Activated CD8-positive, alpha-beta T cell treated with anti-CD3 and anti-CD28 coated beads for 36 hours (primary cell): ENCODE results near the gene ANO1. TPM values are rescaled to one million over a fixed set of nuclear protein-coding genes. Genes with fewer than 3 reads are reported as not detected.

Experiments used
- ATAC-seq: fragments of 200-7000 bp; cut with Tn5 transposase; one replicate; pipeline ENCODE4 v1.10.0; 2021; ENCODE audit warnings: mild to moderate bottlenecking, moderate library complexity
- CTCF ChIA-PET: fragments of 350-600 bp; sonication (Branson Sonifier 250); formaldehyde crosslinking; loops from one replicate; lab custom pipeline; 2021; ENCODE audit warnings: antibody characterized with exemption; lab: Charles Lee
- POLR2A ChIA-PET: fragments of 350-600 bp; sonication (Branson Sonifier 250); formaldehyde crosslinking; loops from one replicate; lab custom pipeline; 2021; ENCODE audit warnings: antibody characterized with exemption; lab: Charles Lee
- DNase-seq: peaks from one replicate; pipeline ENCODE4 v3.0.0-alpha.2; 2020
- H3K27ac Mint-ChIP-seq: one replicate; pipeline ENCODE4 v1.8.0; 2021; ENCODE audit warnings: mild to moderate bottlenecking, mixed read lengths
- H3K27me3 Mint-ChIP-seq: one replicate; pipeline ENCODE4 v1.8.0; 2021; ENCODE audit warnings: mixed read lengths
- H3K36me3 Mint-ChIP-seq: one replicate; pipeline ENCODE4 v1.8.0; 2021; ENCODE audit warnings: low read depth, mixed read lengths
- H3K4me1 Mint-ChIP-seq: one replicate; pipeline ENCODE4 v1.8.0; 2021; ENCODE audit warnings: low read depth, mixed read lengths
- H3K4me3 Mint-ChIP-seq: one replicate; pipeline ENCODE4 v1.8.0; 2021; ENCODE audit warnings: mild to moderate bottlenecking, moderate library complexity, mixed read lengths
- H3K9me3 Mint-ChIP-seq: one replicate; pipeline ENCODE4 v1.8.0; 2021; ENCODE audit warnings: mixed read lengths
- intact Hi-C: fragments of 100-400 bp; cut with micrococcal nuclease; formaldehyde crosslinking; loops from one replicate; pipeline ENCODE4 v1.10.0; 2022
- total RNA-seq, 2 experiments: library from RNA; stranded (reverse); gene quantifications; one replicate each; pipeline ENCODE4 v1.2.3, GENCODE V29; 2021
- TF ChIP-seq, protein P1 (sequence below): fragments of 200-600 bp; IDR thresholded peaks from one replicate; pipeline ENCODE4 v1.8.0; 2022; ENCODE audit warnings: antibody characterized with exemption, mild to moderate bottlenecking

The ANO1 gene
- total RNA-seq, 2 experiments from 2014 or later = not detected

DNA sequence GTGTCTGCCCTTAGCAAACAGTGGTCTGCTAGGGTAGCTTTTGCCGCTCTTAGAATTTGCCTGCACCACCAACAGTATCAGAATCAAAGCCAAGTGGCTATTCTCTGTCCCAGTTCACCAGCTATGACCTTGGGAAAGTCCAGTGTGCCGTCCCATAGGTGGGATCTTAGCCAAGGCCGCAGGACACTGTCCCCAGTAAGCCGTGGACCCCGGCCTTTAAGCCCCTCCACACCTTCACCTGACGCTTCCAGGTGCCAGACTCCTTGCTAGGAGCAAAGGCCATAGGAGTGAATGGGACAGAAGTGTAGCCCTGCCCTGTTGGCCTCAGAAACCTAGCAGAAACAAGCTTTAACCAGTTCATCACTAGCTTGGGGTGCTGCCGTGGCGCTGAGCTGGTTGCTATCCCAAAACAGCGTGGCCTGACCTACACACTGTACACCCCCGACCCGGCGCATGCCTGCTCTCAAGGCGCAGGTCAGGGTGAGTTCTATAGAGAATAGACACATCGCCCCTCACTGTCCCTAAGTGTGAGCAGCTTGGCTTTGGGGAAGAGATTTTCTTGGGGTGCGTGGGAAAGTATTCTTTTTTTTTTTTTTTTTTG lies 129.5 kb downstream of the ANO1 start:
- Mint-ChIP-seq H3K27ac (peak overlapping the region; percentile 42), H3K4me1 (peaks cover 52% of the 10 kb centered on the region), H3K36me3 (peaks cover 50% of the 10 kb centered on the region), H3K27me3 (no peaks in the 10 kb centered on the region), H3K9me3 (no peaks in the 10 kb centered on the region), H3K4me3 (no peak overlapping the region)
- ChIA-PET CTCF (no interaction called here), POLR2A (no interaction called here)
- TF ChIP-seq, protein P1, sequence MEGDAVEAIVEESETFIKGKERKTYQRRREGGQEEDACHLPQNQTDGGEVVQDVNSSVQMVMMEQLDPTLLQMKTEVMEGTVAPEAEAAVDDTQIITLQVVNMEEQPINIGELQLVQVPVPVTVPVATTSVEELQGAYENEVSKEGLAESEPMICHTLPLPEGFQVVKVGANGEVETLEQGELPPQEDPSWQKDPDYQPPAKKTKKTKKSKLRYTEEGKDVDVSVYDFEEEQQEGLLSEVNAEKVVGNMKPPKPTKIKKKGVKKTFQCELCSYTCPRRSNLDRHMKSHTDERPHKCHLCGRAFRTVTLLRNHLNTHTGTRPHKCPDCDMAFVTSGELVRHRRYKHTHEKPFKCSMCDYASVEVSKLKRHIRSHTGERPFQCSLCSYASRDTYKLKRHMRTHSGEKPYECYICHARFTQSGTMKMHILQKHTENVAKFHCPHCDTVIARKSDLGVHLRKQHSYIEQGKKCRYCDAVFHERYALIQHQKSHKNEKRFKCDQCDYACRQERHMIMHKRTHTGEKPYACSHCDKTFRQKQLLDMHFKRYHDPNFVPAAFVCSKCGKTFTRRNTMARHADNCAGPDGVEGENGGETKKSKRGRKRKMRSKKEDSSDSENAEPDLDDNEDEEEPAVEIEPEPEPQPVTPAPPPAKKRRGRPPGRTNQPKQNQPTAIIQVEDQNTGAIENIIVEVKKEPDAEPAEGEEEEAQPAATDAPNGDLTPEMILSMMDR = no peak
- ATAC-seq = no peak
- no peak for DNase-seq
- intact Hi-C loops = loop anchor here (10.0 kb wide), 1 partner anchor 57 kb away; no protein-coding TSS in a partner anchor

DNA sequence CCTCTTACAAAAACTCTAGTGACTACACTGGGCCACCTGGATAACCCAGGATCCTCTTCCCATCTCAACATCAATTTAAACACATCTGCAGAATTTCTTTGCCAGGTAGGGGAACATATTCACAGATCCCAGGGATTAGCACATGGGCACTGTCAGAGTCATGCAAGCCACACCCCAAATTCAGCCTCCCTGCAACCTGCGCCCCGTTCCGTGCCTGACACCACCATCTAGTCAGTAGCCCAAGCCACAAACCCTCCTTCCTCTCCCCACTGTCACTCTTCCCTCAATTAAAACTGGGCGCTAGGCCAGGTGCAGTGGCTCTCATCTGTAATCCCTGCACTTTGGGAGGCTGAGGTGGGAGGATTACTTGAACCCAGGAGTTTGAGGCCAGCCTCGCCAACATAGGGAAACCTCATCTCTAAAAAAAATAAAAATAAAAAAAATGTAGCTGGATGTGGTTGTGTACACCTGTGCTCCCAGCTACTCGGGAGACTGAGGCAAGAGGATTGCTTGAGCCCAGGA lies 131.3 kb downstream of the ANO1 start:
- Mint-ChIP-seq H3K36me3 (peaks cover 47% of the 10 kb centered on the region), H3K27ac (no peak overlapping the region), H3K9me3 (no peaks in the 10 kb centered on the region), H3K4me1 (peaks cover 49% of the 10 kb centered on the region), H3K4me3 (no peak overlapping the region), H3K27me3 (no peaks in the 10 kb centered on the region)
- DNase-seq = no peak
- no peak for ATAC-seq
- TF ChIP-seq, protein P1 = no peak
- ChIA-PET CTCF (no interaction called here), POLR2A (no interaction called here)
- intact Hi-C loops = loop anchor here (10.0 kb wide), 1 partner anchor 55 kb away; no protein-coding TSS in a partner anchor

DNA sequence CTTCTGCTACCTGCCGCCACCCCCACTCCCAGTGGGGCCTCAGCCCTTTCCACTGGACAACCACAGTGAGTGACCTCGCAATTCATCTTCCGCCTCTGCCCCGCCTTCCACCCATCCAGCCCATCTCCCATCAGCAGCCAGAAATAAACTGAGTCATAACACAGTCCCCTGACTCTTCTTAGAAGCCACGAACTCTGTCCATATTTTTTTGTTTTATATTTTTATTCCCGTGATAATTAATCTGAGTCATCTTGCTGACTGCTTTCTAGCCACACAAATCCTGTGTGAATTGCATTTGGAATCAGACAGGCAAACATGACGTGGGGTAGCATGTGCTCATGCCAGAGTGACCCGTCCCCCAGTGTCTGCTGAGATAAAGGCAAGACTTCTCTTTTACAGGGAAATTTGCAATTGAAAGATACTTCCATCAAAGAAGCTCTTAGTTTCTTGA lies 132.0 kb downstream of the ANO1 start:
- Mint-ChIP-seq H3K4me3 (no peak overlapping the region), H3K4me1 (peaks cover 43% of the 10 kb centered on the region), H3K36me3 (peaks cover 41% of the 10 kb centered on the region), H3K27ac (peak overlapping the region; percentile 78), H3K27me3 (no peaks in the 10 kb centered on the region), H3K9me3 (no peaks in the 10 kb centered on the region)
- ATAC-seq (no peak), DNase-seq (no peak)
- TF ChIP-seq, protein P1 = no peak
- intact Hi-C loops = no loop called here
- ChIA-PET CTCF (no interaction called here), POLR2A (no interaction called here)

DNA sequence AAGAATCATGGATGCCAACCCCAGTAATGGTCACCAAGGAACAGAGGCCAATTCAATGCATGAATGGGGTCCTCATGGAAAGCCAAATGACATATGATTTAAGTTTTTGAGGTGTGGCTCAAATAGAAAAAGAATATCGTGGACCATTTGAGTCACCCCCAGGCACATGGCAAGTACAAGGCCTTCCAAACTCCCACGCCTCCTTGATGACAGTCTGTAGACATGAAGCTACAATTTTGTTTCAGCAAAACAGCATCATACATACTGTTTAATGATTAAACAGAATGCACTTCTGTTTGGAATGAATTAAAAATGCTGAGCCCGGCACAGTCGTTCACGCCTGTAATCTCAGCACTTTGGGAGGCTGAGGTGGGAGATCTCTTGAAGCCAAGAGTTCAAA lies 132.4 kb downstream of the ANO1 start:
- DNase-seq = peak; percentile 39
- ATAC-seq = no peak

More for the DNA sequence above, 132.4 kb downstream of the ANO1 start:
- Mint-ChIP-seq H3K9me3 (no peaks in the 10 kb centered on the region), H3K27me3 (no peaks in the 10 kb centered on the region), H3K4me1 (peaks cover 38% of the 10 kb centered on the region), H3K36me3 (peaks cover 37% of the 10 kb centered on the region), H3K4me3 (no peak overlapping the region), H3K27ac (no peak overlapping the region)
- TF ChIP-seq, protein P1 = no peak
- intact Hi-C loops = no loop called here
- ChIA-PET POLR2A (interaction anchor here (2.3 kb wide), 1 partner anchor 8 kb away, joined by 6 read pairs; the partner anchor contains the start of gene FADD), CTCF (no interaction called here)
